NB4 (cell line): ENCODE results near the gene SEMA3C.

ENCODE experiments used
- CTCF ChIP-seq: IDR thresholded peaks from one replicate; pipeline ENCODE4 v1.5.1; 2012; ENCODE audit warnings: low read depth, low read length
- POLR2A ChIP-seq: IDR thresholded peaks from 2 replicates; pipeline ENCODE4 v1.6.1; 2011; ENCODE audit warnings: mild to moderate bottlenecking; ENCODE audit not compliant: insufficient read length; ENCODE audit errors: extremely low read depth

GRCh38 chr7:80734011-80734410, 184.8 kb downstream of the SEMA3C start:
- no peak for TF ChIP-seq CTCF
- TF ChIP-seq POLR2A: no peak
